Measurements from ENCODE around the gene FBXO46.
"Not testable (repeated sequence)": the region's sequence is repeated elsewhere in the genome, so short reads cannot be mapped to it uniquely, and the experiment has no call there.

FBXO46 gene

GRCh38 chr19:45720065-45720464 lies 10.6 kb downstream of the FBXO46 start:
- not testable (repeated sequence) for DNase-seq (ENCODE audit: low spot score)

- DNase-seq (ENCODE audit: low spot score) = no peak
These were observed 12.6 kb downstream of the FBXO46 start for GRCh38 chr19:45717983-45718650.

GRCh38 chr19:45717131-45717982 lies 13.3 kb downstream of the FBXO46 start:
- peak; percentile 98 for DNase-seq (ENCODE audit: low spot score)

GRCh38 chr19:45716359-45717130 lies 14.2 kb downstream of the FBXO46 start:
- DNase-seq (ENCODE audit: low spot score) = peak; percentile 11

GRCh38 chr19:45715139-45715538 lies 15.6 kb downstream of the FBXO46 start:
- no peak for DNase-seq (ENCODE audit: low spot score)

GRCh38 chr19:45713141-45713540 lies 17.6 kb downstream of the FBXO46 start:
- no peak for DNase-seq (ENCODE audit: low spot score)

- DNase-seq (ENCODE audit: low spot score) = no peak
These were observed 18.0 kb downstream of the FBXO46 start for GRCh38 chr19:45712699-45713067.

- DNase-seq (ENCODE audit: low spot score) = no peak
These were observed 18.6 kb downstream of the FBXO46 start for GRCh38 chr19:45711851-45712698.

- no peak for DNase-seq (ENCODE audit: low spot score)
These were observed 20.2 kb downstream of the FBXO46 start for GRCh38 chr19:45710356-45711130.

- DNase-seq (ENCODE audit: low spot score) = no peak
These were observed 24.8 kb downstream of the FBXO46 start for GRCh38 chr19:45705710-45706415.

GRCh38 chr19:45705115-45705514 lies 25.6 kb downstream of the FBXO46 start:
- DNase-seq (ENCODE audit: low spot score) = no peak

GRCh38 chr19:45701676-45702075 lies 29.0 kb downstream of the FBXO46 start:
- no peak for DNase-seq (ENCODE audit: low spot score)

- DNase-seq (ENCODE audit: low spot score) = peak; percentile 68
These were observed 37.4 kb downstream of the FBXO46 start for GRCh38 chr19:45693106-45693788.

- peak; percentile 98 for DNase-seq (ENCODE audit: low spot score)
These were observed 38.2 kb downstream of the FBXO46 start, which contains the start of gene QPCTL for GRCh38 chr19:45692187-45693105. QPCTL (plus strand) TSS chr19:45692666; CDS start chr19:45692704, 38 bp downstream.

- DNase-seq (ENCODE audit: low spot score) = peak; percentile 93
These were observed 39.0 kb downstream of the FBXO46 start, which contains the start of gene SNRPD2 for GRCh38 chr19:45691516-45692186. SNRPD2 (minus strand) TSS chr19:45691953; CDS start chr19:45691888, 65 bp downstream.

- no peak for DNase-seq (ENCODE audit: low spot score)
These were observed 43.1 kb downstream of the FBXO46 start for GRCh38 chr19:45687599-45687998.

- not testable (repeated sequence) for DNase-seq (ENCODE audit: low spot score)
These were observed 45.7 kb downstream of the FBXO46 start for GRCh38 chr19:45685045-45685444.

- no peak for DNase-seq (ENCODE audit: low spot score)
These were observed 47.8 kb downstream of the FBXO46 start for GRCh38 chr19:45682908-45683307.
